OCI-LY7 (cell line): ENCODE results near the gene BCL11A. TPM values are rescaled to one million over a fixed set of nuclear protein-coding genes. Genes with fewer than 3 reads are reported as not detected.

Source experiments
- BruUV-seq: library from RNA; stranded (reverse); fragments of 400-500 nt; replicated peaks from 2 replicates; lab custom pipeline; 2021; lab: Mats Ljungman, UMichigan
- CTCF ChIA-PET: fragments of 300-600 bp; sonication (Branson Sonifier 250); formaldehyde crosslinking; loops from one replicate; lab custom pipeline; 2022; ENCODE audit warnings: antibody characterized with exemption; ENCODE audit not compliant: unreplicated experiment; lab: Charles Lee
- POLR2A ChIA-PET: fragments of 300-600 bp; sonication (Branson Sonifier 250); formaldehyde crosslinking; loops from one replicate; lab custom pipeline; 2022; ENCODE audit warnings: antibody characterized with exemption; lab: Charles Lee
- DNase-seq: peaks from one replicate; pipeline ENCODE4 v3.0.0-alpha.2; 2015; ENCODE audit warnings: low spot score
- H2AFZ ChIP-seq: fragments of 200-600 bp; sonication (generic), shearing (Covaris generic); 2 replicates; pipeline ENCODE4 v1.6.1; 2014; ENCODE audit warnings: mild to moderate bottlenecking, antibody characterized with exemption, low read length, moderate library complexity
- H3K27ac ChIP-seq: fragments of 200-600 bp; sonication (generic); 2 replicates; pipeline ENCODE4 v1.5.1; 2014; ENCODE audit warnings: mixed run types, low read depth, mild to moderate bottlenecking, moderate library complexity, low read length, inconsistent platforms; ENCODE audit not compliant: poor library complexity, severe bottlenecking
- H3K36me3 ChIP-seq: fragments of 200-600 bp; sonication (generic); 2 replicates; pipeline ENCODE4 v1.6.1; 2014; ENCODE audit warnings: mild to moderate bottlenecking, antibody characterized with exemption, low read length, moderate library complexity, mixed read lengths; ENCODE audit not compliant: insufficient read depth
- H3K4me1 ChIP-seq: fragments of 200-600 bp; sonication (generic); 2 replicates; pipeline ENCODE4 v1.5.1; 2014; ENCODE audit warnings: mild to moderate bottlenecking, low read length; ENCODE audit not compliant: insufficient read depth, poor library complexity, severe bottlenecking
- H3K4me2 ChIP-seq: fragments of 200-600 bp; sonication (generic); 2 replicates; pipeline ENCODE4 v1.6.1; 2014; ENCODE audit warnings: mild to moderate bottlenecking, low read length
- H3K4me3 ChIP-seq: fragments of 200-600 bp; sonication (generic); 2 replicates; pipeline ENCODE4 v1.5.1; 2014; ENCODE audit warnings: mild to moderate bottlenecking, low read depth, low read length; ENCODE audit not compliant: poor library complexity, severe bottlenecking
- H3K79me2 ChIP-seq: fragments of 200-600 bp; sonication (generic); 2 replicates; pipeline ENCODE4 v1.6.1; 2016; ENCODE audit warnings: low read depth, mild to moderate bottlenecking, low read length, moderate library complexity, mixed read lengths; ENCODE audit not compliant: insufficient read depth
- H3K9me2 ChIP-seq: fragments of 200-600 bp; sonication (generic); 2 replicates; pipeline ENCODE4 v1.6.1; 2016; ENCODE audit warnings: mild to moderate bottlenecking, low read length, mixed read lengths; ENCODE audit not compliant: insufficient read depth
- H3K9me3 ChIP-seq: fragments of 200-600 bp; sonication (generic); 2 replicates; pipeline ENCODE4 v1.6.1; 2014; ENCODE audit warnings: mild to moderate bottlenecking, mixed run types, low read length, mixed read lengths
- H4K20me1 ChIP-seq: fragments of 200-600 bp; sonication (generic); 2 replicates; pipeline ENCODE4 v1.6.1; 2014; ENCODE audit warnings: mild to moderate bottlenecking, antibody characterized with exemption, low read length, moderate library complexity, mixed read lengths; ENCODE audit not compliant: insufficient read depth
- CTCF ChIP-seq: fragments of 200-600 bp; sonication (generic); conservative IDR thresholded peaks from 2 replicates; pipeline ENCODE4 v1.5.1; 2014; ENCODE audit warnings: mild to moderate bottlenecking, antibody characterized with exemption, low read length, moderate library complexity, mixed read lengths
- EZH2phosphoT487 ChIP-seq: fragments of 200-600 bp; sonication (generic); IDR thresholded peaks from 2 replicates; pipeline ENCODE4 v1.6.1; 2018; ENCODE audit warnings: low read depth, borderline replicate concordance, mild to moderate bottlenecking, mixed run types, antibody characterized with exemption, low read length, moderate library complexity, mixed read lengths
- intact Hi-C: fragments of 100-400 bp; cut with micrococcal nuclease; formaldehyde crosslinking; loops from one replicate; pipeline ENCODE4 v1.10.0; 2022; ENCODE audit not compliant: unreplicated experiment
- total RNA-seq, 2 experiments: library from RNA; depleted of rRNA in 1 of 2; stranded (reverse); fragments of >200 nt in 1 of 2; shearing (Covaris generic) in 1 of 2; gene quantifications; 2 replicates each; pipeline ENCODE4 v1.2.3, GENCODE V29; 2014 to 2022

BCL11A gene
- total RNA-seq, 2 experiments from 2014 or later = 64.3 to 167 TPM

GRCh38 chr2:60426880-60427279 lies 126.6 kb downstream of the BCL11A start:
- ChIA-PET POLR2A (interaction anchor here (1.1 kb wide), 1 partner anchor 14 kb away, joined by 3 read pairs; no protein-coding TSS in a partner anchor), CTCF (no interaction called here)
- DNase-seq = no peak
- Histone ChIP-seq H3K79me2 (no peaks in the 10 kb centered on the region), H3K9me2 (no peaks in the 10 kb centered on the region), H3K4me1 (no peaks in the 10 kb centered on the region), H4K20me1 (no peaks in the 10 kb centered on the region), H3K27ac (no peak overlapping the region), H3K9me3 (peaks cover 5% of the 10 kb centered on the region; the same call in 1 of the 2 replicates), H3K4me2 (no peak overlapping the region), H3K36me3 (no peaks in the 10 kb centered on the region), H2AFZ (no peak overlapping the region), H3K4me3 (no peak overlapping the region)
- no TSS peak for BruUV-seq
- intact Hi-C loops = no loop called here
- TF ChIP-seq EZH2phosphoT487 (no peak), CTCF (no peak)

GRCh38 chr2:60426341-60426740 lies 127.1 kb downstream of the BCL11A start:
- ChIA-PET CTCF (no interaction called here), POLR2A (no interaction called here)
- H3K79me2 ChIP-seq = no peaks in the 10 kb centered on the region
- BruUV-seq = no TSS peak
- H2AFZ ChIP-seq = no peak overlapping the region
- no peaks in the 10 kb centered on the region for H4K20me1 ChIP-seq
- intact Hi-C loops = no loop called here
- no peaks in the 10 kb centered on the region for H3K9me2 ChIP-seq
- H3K9me3 ChIP-seq = peaks cover 5% of the 10 kb centered on the region; the same call in 1 of the 2 replicates
- H3K36me3 ChIP-seq = no peaks in the 10 kb centered on the region
- H3K4me3 ChIP-seq = no peak overlapping the region
- no peaks in the 10 kb centered on the region for H3K4me1 ChIP-seq
- no peak overlapping the region for H3K27ac ChIP-seq
- H3K4me2 ChIP-seq = no peak overlapping the region
- TF ChIP-seq CTCF (no peak), EZH2phosphoT487 (no peak)
- no peak for DNase-seq

- no peak overlapping the region for H3K4me3 ChIP-seq
- H4K20me1 ChIP-seq = no peaks in the 10 kb centered on the region
- no TSS peak for BruUV-seq
- no peaks in the 10 kb centered on the region for H3K79me2 ChIP-seq
- no peak overlapping the region for H3K4me2 ChIP-seq
- H3K4me1 ChIP-seq = no peaks in the 10 kb centered on the region
- CTCF ChIA-PET = no interaction called here
- intact Hi-C loops = no loop called here
- H2AFZ ChIP-seq = no peak overlapping the region
- H3K36me3 ChIP-seq = no peaks in the 10 kb centered on the region
- H3K9me2 ChIP-seq = no peaks in the 10 kb centered on the region
- no peak for DNase-seq
- no peak overlapping the region for H3K27ac ChIP-seq
- H3K9me3 ChIP-seq = peaks cover 5% of the 10 kb centered on the region; the same call in 1 of the 2 replicates
- no peak for TF ChIP-seq CTCF
- TF ChIP-seq EZH2phosphoT487 = no peak
- POLR2A ChIA-PET = interaction anchor here (0.5 to 2.1 kb wide), 4 partner anchors 10 to 15 kb away, joined by 3 to 11 read pairs (median 3); no protein-coding TSS in a partner anchor
These were observed 129.2 kb downstream of the BCL11A start for GRCh38 chr2:60424233-60424632.
